GM23248 (cell line): ENCODE data around the gene TRAK2.

Experiments
- EZH2 ChIP-seq: fragments of 200-600 bp; sonication (generic); IDR thresholded peaks from 2 replicates; pipeline ENCODE4 v1.6.1; 2018; ENCODE audit warnings: antibody characterized with exemption, mild to moderate bottlenecking; ENCODE audit not compliant: insufficient read depth, poor library complexity, severe bottlenecking
- EZH2phosphoT487 ChIP-seq: fragments of 200-600 bp; sonication (generic); IDR thresholded peaks from 2 replicates; pipeline ENCODE4 v1.6.1; 2018; ENCODE audit warnings: antibody characterized with exemption, moderate library complexity, mild to moderate bottlenecking, low read depth; ENCODE audit not compliant: insufficient read depth

DNA sequence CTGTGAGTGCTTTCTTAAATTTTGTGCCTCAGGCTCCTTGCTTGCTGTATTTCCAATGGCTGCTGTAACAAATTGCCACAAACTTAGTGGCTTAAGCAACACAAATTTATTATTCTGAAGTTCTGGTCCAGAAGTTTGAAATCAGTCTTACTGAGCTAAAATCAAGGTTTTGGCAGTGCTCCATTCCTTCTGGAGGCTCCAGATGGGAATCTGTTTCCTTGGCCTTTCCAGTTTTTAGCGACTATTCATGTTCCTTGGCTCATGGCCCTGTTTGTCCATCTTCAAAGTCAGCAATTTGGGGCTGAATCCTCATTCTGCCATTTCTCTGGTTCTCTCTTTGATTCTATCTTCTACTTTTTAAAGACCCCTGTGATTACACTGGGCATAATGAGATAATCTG is 32.1 kb upstream of the TRAK2 start:
- TF ChIP-seq EZH2phosphoT487 (no peak), EZH2 (no peak)
